Measurements from ENCODE around the gene CEACAM20. TPM values are rescaled to one million over a fixed set of nuclear protein-coding genes. Genes with fewer than 3 reads are reported as not detected.

CEACAM20 gene
- total and polyA plus RNA-seq, 2 experiments from 2014 or later: not detected

DNA sequence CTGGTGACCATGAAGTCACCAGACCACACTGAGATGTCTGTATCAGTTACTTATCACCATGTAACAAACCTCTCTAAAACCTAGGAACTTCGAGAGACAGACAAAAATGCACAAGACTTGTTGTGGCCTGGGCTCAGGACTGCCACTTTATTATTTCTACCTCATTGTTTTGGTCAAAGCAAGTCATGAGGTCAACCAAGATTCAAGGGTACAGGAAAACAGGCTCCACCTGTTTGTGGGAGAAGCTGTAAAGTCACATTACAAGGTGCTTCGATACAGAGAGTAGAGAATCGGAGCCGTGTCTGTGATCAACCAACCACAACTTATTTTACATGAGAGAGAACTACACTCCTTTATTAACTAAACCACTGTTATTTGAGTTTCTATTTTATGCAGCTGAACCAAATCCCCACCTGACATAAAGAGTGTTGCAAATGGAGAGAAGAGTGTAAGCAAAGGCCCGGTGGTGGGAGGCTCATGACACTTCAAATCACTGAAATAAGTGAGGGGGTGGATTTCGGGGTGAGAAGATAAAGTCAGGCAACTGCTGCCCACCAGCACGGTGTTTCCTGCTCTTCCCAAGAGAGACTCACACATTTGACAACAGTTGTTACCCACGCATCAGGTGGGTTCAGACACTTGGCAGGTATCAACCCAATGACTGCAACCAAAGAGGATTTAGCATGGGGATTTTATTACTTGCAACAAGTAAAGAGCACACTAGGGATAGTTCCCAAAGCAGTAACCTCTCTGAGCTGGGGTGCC, 44.9 kb upstream of the CEACAM20 start (continued):
- TF ChIP-seq, protein P1, sequence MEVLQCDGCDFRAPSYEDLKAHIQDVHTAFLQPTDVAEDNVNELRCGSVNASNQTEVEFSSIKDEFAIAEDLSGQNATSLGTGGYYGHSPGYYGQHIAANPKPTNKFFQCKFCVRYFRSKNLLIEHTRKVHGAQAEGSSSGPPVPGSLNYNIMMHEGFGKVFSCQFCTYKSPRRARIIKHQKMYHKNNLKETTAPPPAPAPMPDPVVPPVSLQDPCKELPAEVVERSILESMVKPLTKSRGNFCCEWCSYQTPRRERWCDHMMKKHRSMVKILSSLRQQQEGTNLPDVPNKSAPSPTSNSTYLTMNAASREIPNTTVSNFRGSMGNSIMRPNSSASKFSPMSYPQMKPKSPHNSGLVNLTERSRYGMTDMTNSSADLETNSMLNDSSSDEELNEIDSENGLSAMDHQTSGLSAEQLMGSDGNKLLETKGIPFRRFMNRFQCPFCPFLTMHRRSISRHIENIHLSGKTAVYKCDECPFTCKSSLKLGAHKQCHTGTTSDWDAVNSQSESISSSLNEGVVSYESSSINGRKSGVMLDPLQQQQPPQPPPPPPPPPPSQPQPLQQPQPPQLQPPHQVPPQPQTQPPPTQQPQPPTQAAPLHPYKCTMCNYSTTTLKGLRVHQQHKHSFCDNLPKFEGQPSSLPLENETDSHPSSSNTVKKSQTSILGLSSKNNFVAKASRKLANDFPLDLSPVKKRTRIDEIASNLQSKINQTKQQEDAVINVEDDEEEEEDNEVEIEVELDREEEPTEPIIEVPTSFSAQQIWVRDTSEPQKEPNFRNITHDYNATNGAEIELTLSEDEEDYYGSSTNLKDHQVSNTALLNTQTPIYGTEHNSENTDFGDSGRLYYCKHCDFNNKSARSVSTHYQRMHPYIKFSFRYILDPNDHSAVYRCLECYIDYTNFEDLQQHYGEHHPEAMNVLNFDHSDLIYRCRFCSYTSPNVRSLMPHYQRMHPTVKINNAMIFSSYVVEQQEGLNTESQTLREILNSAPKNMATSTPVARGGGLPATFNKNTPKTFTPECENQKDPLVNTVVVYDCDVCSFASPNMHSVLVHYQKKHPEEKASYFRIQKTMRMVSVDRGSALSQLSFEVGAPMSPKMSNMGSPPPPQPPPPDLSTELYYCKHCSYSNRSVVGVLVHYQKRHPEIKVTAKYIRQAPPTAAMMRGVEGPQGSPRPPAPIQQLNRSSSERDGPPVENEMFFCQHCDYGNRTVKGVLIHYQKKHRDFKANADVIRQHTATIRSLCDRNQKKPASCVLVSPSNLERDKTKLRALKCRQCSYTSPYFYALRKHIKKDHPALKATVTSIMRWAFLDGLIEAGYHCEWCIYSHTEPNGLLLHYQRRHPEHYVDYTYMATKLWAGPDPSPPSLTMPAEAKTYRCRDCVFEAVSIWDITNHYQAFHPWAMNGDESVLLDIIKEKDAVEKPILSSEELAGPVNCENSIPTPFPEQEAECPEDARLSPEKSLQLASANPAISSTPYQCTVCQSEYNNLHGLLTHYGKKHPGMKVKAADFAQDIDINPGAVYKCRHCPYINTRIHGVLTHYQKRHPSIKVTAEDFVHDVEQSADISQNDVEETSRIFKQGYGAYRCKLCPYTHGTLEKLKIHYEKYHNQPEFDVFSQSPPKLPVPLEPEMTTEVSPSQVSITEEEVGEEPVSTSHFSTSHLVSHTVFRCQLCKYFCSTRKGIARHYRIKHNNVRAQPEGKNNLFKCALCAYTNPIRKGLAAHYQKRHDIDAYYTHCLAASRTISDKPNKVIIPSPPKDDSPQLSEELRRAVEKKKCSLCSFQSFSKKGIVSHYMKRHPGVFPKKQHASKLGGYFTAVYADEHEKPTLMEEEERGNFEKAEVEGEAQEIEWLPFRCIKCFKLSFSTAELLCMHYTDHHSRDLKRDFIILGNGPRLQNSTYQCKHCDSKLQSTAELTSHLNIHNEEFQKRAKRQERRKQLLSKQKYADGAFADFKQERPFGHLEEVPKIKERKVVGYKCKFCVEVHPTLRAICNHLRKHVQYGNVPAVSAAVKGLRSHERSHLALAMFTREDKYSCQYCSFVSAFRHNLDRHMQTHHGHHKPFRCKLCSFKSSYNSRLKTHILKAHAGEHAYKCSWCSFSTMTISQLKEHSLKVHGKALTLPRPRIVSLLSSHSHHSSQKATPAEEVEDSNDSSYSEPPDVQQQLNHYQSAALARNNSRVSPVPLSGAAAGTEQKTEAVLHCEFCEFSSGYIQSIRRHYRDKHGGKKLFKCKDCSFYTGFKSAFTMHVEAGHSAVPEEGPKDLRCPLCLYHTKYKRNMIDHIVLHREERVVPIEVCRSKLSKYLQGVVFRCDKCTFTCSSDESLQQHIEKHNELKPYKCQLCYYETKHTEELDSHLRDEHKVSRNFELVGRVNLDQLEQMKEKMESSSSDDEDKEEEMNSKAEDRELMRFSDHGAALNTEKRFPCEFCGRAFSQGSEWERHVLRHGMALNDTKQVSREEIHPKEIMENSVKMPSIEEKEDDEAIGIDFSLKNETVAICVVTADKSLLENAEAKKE (CRISPR knock-in tag; IDR thresholded peaks at IDR 0.05): no peak
- no peak for TF ChIP-seq POLR2AphosphoS5 (IDR thresholded peaks at IDR 0.05; ENCODE audit: low read depth)
- TF ChIP-seq, protein P2, sequence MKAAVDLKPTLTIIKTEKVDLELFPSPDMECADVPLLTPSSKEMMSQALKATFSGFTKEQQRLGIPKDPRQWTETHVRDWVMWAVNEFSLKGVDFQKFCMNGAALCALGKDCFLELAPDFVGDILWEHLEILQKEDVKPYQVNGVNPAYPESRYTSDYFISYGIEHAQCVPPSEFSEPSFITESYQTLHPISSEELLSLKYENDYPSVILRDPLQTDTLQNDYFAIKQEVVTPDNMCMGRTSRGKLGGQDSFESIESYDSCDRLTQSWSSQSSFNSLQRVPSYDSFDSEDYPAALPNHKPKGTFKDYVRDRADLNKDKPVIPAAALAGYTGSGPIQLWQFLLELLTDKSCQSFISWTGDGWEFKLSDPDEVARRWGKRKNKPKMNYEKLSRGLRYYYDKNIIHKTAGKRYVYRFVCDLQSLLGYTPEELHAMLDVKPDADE (IDR thresholded peaks at IDR 0.05): no peak
- TF ChIP-seq ZNF331 (CRISPR knock-in tag; IDR thresholded peaks at IDR 0.05; ENCODE audit: low read depth): no peak
- TF ChIP-seq ZNF114 (CRISPR knock-in tag; IDR thresholded peaks at IDR 0.05): no peak

DNA sequence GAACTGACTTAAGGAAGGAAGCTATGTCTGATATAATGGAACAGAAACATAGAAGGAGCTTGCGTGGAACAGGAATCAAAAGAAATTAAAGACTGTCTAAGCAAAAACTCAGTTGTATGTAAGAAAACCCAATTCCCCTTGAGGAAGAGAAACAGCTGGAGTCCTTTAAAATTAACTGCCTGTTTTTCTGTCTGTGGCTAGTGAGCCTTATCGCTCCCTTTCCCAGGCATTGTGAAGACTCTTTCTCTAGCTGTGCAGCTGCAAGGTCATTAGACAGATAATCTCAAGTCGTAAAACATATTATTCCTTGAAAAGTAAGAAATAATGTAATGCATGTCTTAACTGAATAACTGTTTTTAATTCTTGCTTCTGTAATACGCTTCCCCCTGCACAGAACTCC, 44.2 kb upstream of the CEACAM20 start:
- Mint-ChIP-seq H3K4me1 (0 out of 3 replicates have a peak, but pooled peaks cover 3% of the 10 kb centered on the region), H3K27ac (no peak overlapping the region), H3K27me3 (ENCODE audit: insufficient read depth, low read depth, poor library complexity) (peaks cover 9% of the 10 kb centered on the region), H3K36me3 (ENCODE audit: low read depth) (no peaks in the 10 kb centered on the region), H3K4me3 (no peak overlapping the region), H3K9me3 (no peaks in the 10 kb centered on the region; the same call in 2 of the 3 replicates)
- Histone ChIP-seq H3K4me1 (ENCODE audit: insufficient read depth) (no peaks in the 10 kb centered on the region), H3K27me3 (ENCODE audit: insufficient read depth) (no peaks in the 10 kb centered on the region), H3K9me2 (ENCODE audit: insufficient read depth) (no peaks in the 10 kb centered on the region), H3K4me3 (no peak overlapping the region), H3K27ac (ENCODE audit: low read depth) (no peak overlapping the region), H2AFZ (no peak overlapping the region), H3F3A (replicated peaks; ENCODE audit: low read depth) (no peaks in the 10 kb centered on the region), H3K36me3 (ENCODE audit: insufficient read depth) (no peaks in the 10 kb centered on the region), H3K4me2 (no peak overlapping the region), H3K79me2 (replicated peaks; ENCODE audit: insufficient read depth) (no peaks in the 10 kb centered on the region), H4K20me1 (replicated peaks; ENCODE audit: insufficient read depth) (no peaks in the 10 kb centered on the region)
- no peak for ATAC-seq
- DNase-seq (ENCODE audit: low spot score): no peak
- TF ChIP-seq CREB1 (CRISPR knock-in tag; IDR thresholded peaks at IDR 0.05; ENCODE audit: low read depth): no peak
- TF ChIP-seq JUNB (IDR thresholded peaks at IDR 0.05; ENCODE audit: unreplicated experiment): no peak
- TF ChIP-seq NANOG (IDR thresholded peaks at IDR 0.05; ENCODE audit: borderline replicate concordance): no peak
- TF ChIP-seq, protein P1 (CRISPR knock-in tag; IDR thresholded peaks at IDR 0.05): no peak

Measured in GM23338 (cell line).